Stomach (tissue), 4 donors: ENCODE measurements around the gene MCOLN3.

Experiments used
- CTCF ChIP-seq, 7 experiments: fragments of 450-650 bp in 4 of 7; fragments of 200-600 bp in 3 of 7; sonication (generic) in 3 of 7; IDR thresholded peaks; one replicate each; pipeline ENCODE4 v1.5.1; 2016 to 2019; ENCODE audit warnings: antibody characterized with exemption in 7 of 7, control low read depth in 2 of 7, mild to moderate bottlenecking in 1 of 7
- POLR2A ChIP-seq, 4 donors: fragments of 450-650 bp; IDR thresholded peaks; one replicate each; pipeline ENCODE4 v1.6.1; 2016; ENCODE audit warnings: antibody characterized with exemption in 4 of 4, control low read depth in 2 of 4, mild to moderate bottlenecking in 1 of 4, moderate library complexity in 1 of 4
- POLR2AphosphoS5 ChIP-seq, 3 donors: sonication (generic); formaldehyde crosslinking; IDR thresholded peaks; one replicate each; pipeline ENCODE4 v1.6.1; 2016; ENCODE audit warnings: antibody characterized with exemption in 3 of 3

GRCh38 chr1:84969489-84970250 lies 78.6 kb downstream of the MCOLN3 start:
- no peak for TF ChIP-seq CTCF (IDR thresholded peaks at IDR 0.05)
- TF ChIP-seq POLR2A (IDR thresholded peaks at IDR 0.05), result no peak
- TF ChIP-seq POLR2AphosphoS5 (IDR thresholded peaks at IDR 0.05), result no peak
